OCI-LY7 (cell line): Measurements from ENCODE around the gene SYNM.

ENCODE experiments used
- EZH2phosphoT487 ChIP-seq: fragments of 200-600 bp; sonication (generic); IDR thresholded peaks from 2 replicates; pipeline ENCODE4 v1.6.1; 2018; ENCODE audit warnings: low read depth, borderline replicate concordance, mild to moderate bottlenecking, mixed run types, antibody characterized with exemption, low read length, moderate library complexity, mixed read lengths
- TF ChIP-seq, protein P1 (sequence below): fragments of 200-600 bp; sonication (generic); conservative IDR thresholded peaks from 2 replicates; pipeline ENCODE4 v1.5.1; 2014; ENCODE audit warnings: mild to moderate bottlenecking, antibody characterized with exemption, low read length, moderate library complexity, mixed read lengths

DNA sequence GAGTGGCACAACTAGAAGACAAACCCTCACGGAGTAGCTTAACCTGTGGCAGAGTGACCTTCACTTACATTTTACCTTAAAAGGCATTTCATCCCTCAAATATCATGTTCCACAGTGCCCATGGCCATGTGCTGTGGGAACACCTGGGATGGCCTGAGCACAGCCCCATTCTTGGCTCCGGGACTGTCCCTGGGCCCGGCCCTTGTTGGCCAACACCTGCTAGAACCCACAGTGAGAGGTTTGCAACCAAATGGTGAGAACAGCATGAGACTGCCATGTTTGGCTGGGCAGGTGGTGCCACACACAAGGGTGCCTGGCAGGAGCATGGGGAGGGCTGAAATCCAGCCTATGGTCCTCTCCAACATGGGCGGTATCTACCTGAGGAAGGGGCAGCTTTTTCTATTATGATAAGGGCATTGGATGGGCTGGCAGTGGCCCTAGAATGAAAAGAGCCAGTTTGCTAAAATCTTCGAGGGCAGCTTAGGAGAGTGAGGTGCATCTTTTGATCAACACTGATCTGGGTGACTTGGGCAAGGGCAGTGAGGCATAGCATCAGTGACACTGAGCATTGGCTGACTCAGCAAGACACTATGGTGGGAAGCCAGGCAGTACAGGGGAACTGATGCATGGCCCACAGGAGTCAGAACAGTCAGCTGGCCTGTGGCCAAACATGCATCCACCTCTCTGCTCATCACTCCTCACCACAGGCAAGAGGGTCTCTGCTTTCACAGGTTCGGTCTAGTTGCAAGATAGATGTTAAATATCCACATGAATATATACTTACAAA, 53.9 kb downstream of the SYNM start:
- TF ChIP-seq, protein P1, sequence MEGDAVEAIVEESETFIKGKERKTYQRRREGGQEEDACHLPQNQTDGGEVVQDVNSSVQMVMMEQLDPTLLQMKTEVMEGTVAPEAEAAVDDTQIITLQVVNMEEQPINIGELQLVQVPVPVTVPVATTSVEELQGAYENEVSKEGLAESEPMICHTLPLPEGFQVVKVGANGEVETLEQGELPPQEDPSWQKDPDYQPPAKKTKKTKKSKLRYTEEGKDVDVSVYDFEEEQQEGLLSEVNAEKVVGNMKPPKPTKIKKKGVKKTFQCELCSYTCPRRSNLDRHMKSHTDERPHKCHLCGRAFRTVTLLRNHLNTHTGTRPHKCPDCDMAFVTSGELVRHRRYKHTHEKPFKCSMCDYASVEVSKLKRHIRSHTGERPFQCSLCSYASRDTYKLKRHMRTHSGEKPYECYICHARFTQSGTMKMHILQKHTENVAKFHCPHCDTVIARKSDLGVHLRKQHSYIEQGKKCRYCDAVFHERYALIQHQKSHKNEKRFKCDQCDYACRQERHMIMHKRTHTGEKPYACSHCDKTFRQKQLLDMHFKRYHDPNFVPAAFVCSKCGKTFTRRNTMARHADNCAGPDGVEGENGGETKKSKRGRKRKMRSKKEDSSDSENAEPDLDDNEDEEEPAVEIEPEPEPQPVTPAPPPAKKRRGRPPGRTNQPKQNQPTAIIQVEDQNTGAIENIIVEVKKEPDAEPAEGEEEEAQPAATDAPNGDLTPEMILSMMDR, result no peak
- no peak for TF ChIP-seq EZH2phosphoT487
